Gastroesophageal sphincter (tissue), 3 donors: ENCODE measurements around the gene NOL3.

Experiments
- CTCF ChIP-seq, 4 experiments: fragments of 200-600 bp in 2 of 4; fragments of 450-650 bp in 2 of 4; sonication (generic) in 1 of 4; IDR thresholded peaks; one replicate each; pipeline ENCODE4 v1.5.1; 2017 to 2019; ENCODE audit warnings: antibody characterized with exemption in 4 of 4, mild to moderate bottlenecking in 2 of 4, moderate library complexity in 2 of 4
- EP300 ChIP-seq: sonication (generic); formaldehyde crosslinking; IDR thresholded peaks from one replicate; pipeline ENCODE4 v1.6.1; 2017; ENCODE audit warnings: antibody characterized with exemption, mild to moderate bottlenecking
- POLR2A ChIP-seq, 2 donors: fragments of 450-650 bp; IDR thresholded peaks; one replicate each; pipeline ENCODE4 v1.6.1; 2017; ENCODE audit warnings: antibody characterized with exemption in 2 of 2, mild to moderate bottlenecking in 2 of 2, moderate library complexity in 1 of 2
- POLR2AphosphoS5 ChIP-seq: sonication (generic); formaldehyde crosslinking; IDR thresholded peaks from one replicate; pipeline ENCODE4 v1.6.1; 2017; ENCODE audit warnings: antibody characterized with exemption

DNA sequence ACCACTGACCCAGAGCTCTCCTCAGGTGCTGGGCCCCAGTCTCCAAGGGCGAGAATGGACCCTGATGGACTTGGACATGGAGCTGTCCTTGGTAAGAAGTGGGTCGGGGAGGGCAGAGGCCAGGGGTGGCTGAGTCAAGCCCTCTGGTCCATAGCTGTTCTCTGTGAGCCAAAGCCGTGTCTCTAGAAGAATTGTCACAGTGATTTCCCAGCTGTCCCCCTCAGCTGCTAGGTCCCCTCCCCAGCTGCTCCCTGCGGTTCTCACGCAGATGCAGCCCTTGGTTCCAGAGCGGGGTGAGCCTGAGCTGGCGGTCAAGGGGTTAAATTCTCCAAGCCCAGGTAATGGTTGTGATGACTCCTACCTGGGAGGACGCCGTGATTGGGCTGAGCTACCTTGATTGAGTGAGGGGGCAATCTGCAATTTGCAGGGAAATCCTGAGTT is 1.3 kb upstream of the NOL3 start:
- TF ChIP-seq POLR2A (IDR thresholded peaks at IDR 0.05) (no peak), POLR2AphosphoS5 (no peak), CTCF (IDR thresholded peaks at IDR 0.05) (no peak), EP300 (no peak)
